SU-DHL-6 (cell line): ENCODE data around the gene FAM227B.
"Not testable (repeated sequence)": the region's sequence is repeated elsewhere in the genome, so short reads cannot be mapped to it uniquely, and the experiment has no call there.

ENCODE experiments used
- H2AFZ ChIP-seq: fragments of 200-600 bp; sonication (generic); 2 replicates; pipeline ENCODE4 v1.6.1; 2014; ENCODE audit warnings: low read depth, mild to moderate bottlenecking, moderate library complexity, mixed read lengths, antibody characterized with exemption, low read length; ENCODE audit not compliant: severe bottlenecking
- H3F3A ChIP-seq: fragments of 200-600 bp; shearing (Covaris generic); 2 replicates; pipeline ENCODE4 v1.6.0; 2016; ENCODE audit warnings: antibody characterized with exemption, mild to moderate bottlenecking; ENCODE audit not compliant: insufficient read depth
- H3K27ac ChIP-seq: fragments of 200-600 bp; sonication (generic); 2 replicates; pipeline ENCODE4 v1.5.1; 2016; ENCODE audit warnings: low read depth, mild to moderate bottlenecking, low read length, moderate library complexity, mixed read lengths
- H3K27me3 ChIP-seq: fragments of 200-600 bp; sonication (generic), shearing (Covaris generic); 2 replicates; pipeline ENCODE4 v1.6.0; 2014; ENCODE audit warnings: mild to moderate bottlenecking, low read length
- H3K36me3 ChIP-seq: fragments of 200-600 bp; sonication (generic); 2 replicates; pipeline ENCODE4 v1.6.1; 2014; ENCODE audit warnings: mild to moderate bottlenecking, low read length, mixed read lengths
- H3K4me2 ChIP-seq: fragments of 300-600, 200-600 bp; shearing (Covaris generic), sonication (generic); 2 replicates; pipeline ENCODE4 v1.6.0; 2014; ENCODE audit warnings: low read length, low read depth, mild to moderate bottlenecking; ENCODE audit not compliant: poor library complexity, severe bottlenecking
- H3K4me3 ChIP-seq: fragments of 200-600 bp; sonication (generic); 2 replicates; pipeline ENCODE4 v1.5.1; 2014; ENCODE audit warnings: antibody characterized with exemption, low read length, mild to moderate bottlenecking, mixed read lengths; ENCODE audit not compliant: insufficient read depth, poor library complexity, severe bottlenecking
- H3K79me2 ChIP-seq: fragments of 200-600 bp; sonication (generic); 2 replicates; pipeline ENCODE4 v1.6.1; 2014; ENCODE audit warnings: mild to moderate bottlenecking, low read length, moderate library complexity; ENCODE audit not compliant: insufficient read depth
- H3K9ac ChIP-seq: fragments of 200-600 bp; sonication (generic); 2 replicates; pipeline ENCODE4 v1.7.0; 2014; ENCODE audit warnings: mild to moderate bottlenecking, low read length
- H3K9me2 ChIP-seq: fragments of 200-600 bp; sonication (generic); replicated peaks from 2 replicates; pipeline ENCODE4 v1.6.1; 2014; ENCODE audit warnings: low read length; ENCODE audit not compliant: insufficient read depth
- H3K9me3 ChIP-seq: fragments of 200-600 bp; sonication (generic); 2 replicates; pipeline ENCODE4 v1.6.1; 2014; ENCODE audit warnings: low read length, mixed read lengths; ENCODE audit not compliant: insufficient read depth
- H4K20me1 ChIP-seq: fragments of 200-600 bp; sonication (generic); 2 replicates; pipeline ENCODE4 v1.6.1; 2014; ENCODE audit warnings: low read depth, mild to moderate bottlenecking, antibody characterized with exemption, low read length, moderate library complexity, mixed read lengths
- EZH2phosphoT487 ChIP-seq: fragments of 200-600 bp; sonication (generic), shearing (Covaris generic); conservative IDR thresholded peaks from 2 replicates; pipeline ENCODE4 v1.6.1; 2018; ENCODE audit warnings: mild to moderate bottlenecking, antibody characterized with exemption, low read length, moderate library complexity, mixed read lengths
- TF ChIP-seq, protein P1 (sequence below): fragments of 200-600 bp; sonication (generic); IDR thresholded peaks from one replicate; pipeline ENCODE4 v1.5.1; 2017; ENCODE audit warnings: antibody characterized with exemption, mild to moderate bottlenecking, low read length, moderate library complexity; ENCODE audit not compliant: insufficient read depth, poor library complexity, severe bottlenecking

FAM227B gene

GRCh38 chr15:49530092-49530491 lies 90.5 kb downstream of the FAM227B start:
- Histone ChIP-seq H3K27ac (no peak overlapping the region), H3K9ac (no peak overlapping the region), H3K4me2 (no peak overlapping the region), H3K9me2 (no peaks in the 10 kb centered on the region), H3K9me3 (no peaks in the 10 kb centered on the region), H3K36me3 (no peaks in the 10 kb centered on the region), H3K79me2 (no peaks in the 10 kb centered on the region), H2AFZ (no peak overlapping the region), H3F3A (no peaks in the 10 kb centered on the region), H3K27me3 (no peaks in the 10 kb centered on the region), H4K20me1 (no peaks in the 10 kb centered on the region), H3K4me3 (no peak overlapping the region)
- no peak for TF ChIP-seq EZH2phosphoT487
- TF ChIP-seq, protein P1, sequence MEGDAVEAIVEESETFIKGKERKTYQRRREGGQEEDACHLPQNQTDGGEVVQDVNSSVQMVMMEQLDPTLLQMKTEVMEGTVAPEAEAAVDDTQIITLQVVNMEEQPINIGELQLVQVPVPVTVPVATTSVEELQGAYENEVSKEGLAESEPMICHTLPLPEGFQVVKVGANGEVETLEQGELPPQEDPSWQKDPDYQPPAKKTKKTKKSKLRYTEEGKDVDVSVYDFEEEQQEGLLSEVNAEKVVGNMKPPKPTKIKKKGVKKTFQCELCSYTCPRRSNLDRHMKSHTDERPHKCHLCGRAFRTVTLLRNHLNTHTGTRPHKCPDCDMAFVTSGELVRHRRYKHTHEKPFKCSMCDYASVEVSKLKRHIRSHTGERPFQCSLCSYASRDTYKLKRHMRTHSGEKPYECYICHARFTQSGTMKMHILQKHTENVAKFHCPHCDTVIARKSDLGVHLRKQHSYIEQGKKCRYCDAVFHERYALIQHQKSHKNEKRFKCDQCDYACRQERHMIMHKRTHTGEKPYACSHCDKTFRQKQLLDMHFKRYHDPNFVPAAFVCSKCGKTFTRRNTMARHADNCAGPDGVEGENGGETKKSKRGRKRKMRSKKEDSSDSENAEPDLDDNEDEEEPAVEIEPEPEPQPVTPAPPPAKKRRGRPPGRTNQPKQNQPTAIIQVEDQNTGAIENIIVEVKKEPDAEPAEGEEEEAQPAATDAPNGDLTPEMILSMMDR: no peak

DNA sequence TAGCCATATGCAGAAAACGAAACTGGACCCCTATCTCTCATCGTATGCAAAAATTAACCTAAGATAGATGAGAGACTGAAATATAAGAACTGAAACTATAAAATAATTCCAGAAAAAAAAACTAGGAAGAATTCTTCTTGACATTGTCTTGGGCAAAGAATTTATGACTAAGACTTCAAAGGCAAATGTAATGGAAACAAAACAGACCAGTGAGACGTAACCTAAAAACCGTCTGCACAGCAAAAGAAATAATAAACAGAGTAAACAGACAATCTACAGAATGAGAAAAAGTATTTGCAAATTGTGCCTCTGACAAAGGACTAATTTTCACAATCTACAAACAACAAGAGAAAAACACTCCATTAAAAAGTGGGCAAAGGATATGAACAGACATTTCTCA lies 92.3 kb downstream of the FAM227B start:
- Histone ChIP-seq H3K27ac (no peak overlapping the region), H3K36me3 (no peaks in the 10 kb centered on the region), H3K9me2 (no peaks in the 10 kb centered on the region), H3K79me2 (no peaks in the 10 kb centered on the region), H3K27me3 (no peaks in the 10 kb centered on the region), H3K4me3 (no peak overlapping the region), H3K9me3 (no peaks in the 10 kb centered on the region), H3K9ac (no peak overlapping the region), H2AFZ (no peak overlapping the region), H3F3A (no peaks in the 10 kb centered on the region), H4K20me1 (no peaks in the 10 kb centered on the region), H3K4me2 (no peak overlapping the region)
- TF ChIP-seq EZH2phosphoT487: no peak
- TF ChIP-seq, protein P1: no peak

DNA sequence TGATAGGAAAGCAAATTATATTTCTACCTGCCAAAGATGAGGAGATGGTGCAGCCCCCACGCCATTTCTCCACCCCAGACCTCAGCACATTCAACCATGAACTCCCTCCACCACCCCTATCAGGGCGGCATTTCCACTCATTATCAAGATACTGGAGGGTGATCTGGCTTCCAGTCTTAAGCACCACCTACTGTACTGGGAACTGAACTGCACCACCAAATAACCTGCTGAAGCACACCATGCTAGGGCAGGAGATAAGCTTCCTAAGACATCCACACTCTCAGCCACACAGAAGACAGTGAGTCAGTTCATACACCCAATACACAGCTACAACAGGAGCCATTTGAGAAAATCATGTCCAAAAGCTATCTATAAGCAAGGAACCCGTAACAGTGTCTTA lies 98.8 kb downstream of the FAM227B start:
- H3K27ac ChIP-seq: no peak overlapping the region
- no peak overlapping the region for H2AFZ ChIP-seq
- no peaks in the 10 kb centered on the region for H3K9me3 ChIP-seq
- no peak for TF ChIP-seq EZH2phosphoT487
- TF ChIP-seq, protein P1: no peak
- no peak overlapping the region for H3K9ac ChIP-seq
- no peaks in the 10 kb centered on the region for H3K27me3 ChIP-seq
- no peaks in the 10 kb centered on the region for H3K79me2 ChIP-seq
- no peaks in the 10 kb centered on the region for H3K9me2 ChIP-seq
- H3K4me3 ChIP-seq: no peak overlapping the region
- H3K4me2 ChIP-seq: no peak overlapping the region
- H3K36me3 ChIP-seq: no peaks in the 10 kb centered on the region
- no peaks in the 10 kb centered on the region for H3F3A ChIP-seq
- H4K20me1 ChIP-seq: no peaks in the 10 kb centered on the region

DNA sequence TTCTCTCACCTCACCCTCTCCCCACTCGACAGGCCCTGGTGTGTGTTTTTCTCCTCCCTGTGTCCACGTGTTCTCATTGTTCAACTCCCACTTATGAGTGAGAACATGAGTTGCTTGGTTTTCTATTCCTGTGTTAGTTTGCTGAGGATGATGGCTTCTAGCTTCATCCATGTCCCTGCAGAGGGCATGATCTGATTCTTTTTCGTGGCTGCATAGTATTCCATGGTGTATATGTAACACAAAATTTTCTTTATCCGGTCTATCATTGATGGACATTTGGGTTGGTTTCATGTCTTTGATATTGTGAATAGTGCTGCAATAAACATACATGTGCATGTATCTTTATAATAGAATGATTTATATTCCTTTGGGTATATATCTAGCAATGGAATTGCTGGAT lies 107.9 kb downstream of the FAM227B start:
- not testable (repeated sequence) for H3F3A ChIP-seq, H3K4me2 ChIP-seq, H3K4me3 ChIP-seq, H3K79me2 ChIP-seq, H3K9me3 ChIP-seq, H2AFZ ChIP-seq, H4K20me1 ChIP-seq, H3K36me3 ChIP-seq, H3K27me3 ChIP-seq, H3K9ac ChIP-seq, H3K9me2 ChIP-seq, H3K27ac ChIP-seq
